GM19240 (cell line): ENCODE measurements around the gene OR2T3.
"Not testable (repeated sequence)": the region's sequence is repeated elsewhere in the genome, so short reads cannot be mapped to it uniquely, and the experiment has no call there.

Experiments used
- DNase-seq: peaks from one replicate; pipeline ENCODE4 v3.0.0; 2011; ENCODE audit warnings: low spot score; ENCODE audit not compliant: insufficient read length

Gene OR2T3

GRCh38 chr1:248471154-248471553 lies 2.0 kb upstream of the OR2T3 start:
- no peak for DNase-seq

- DNase-seq: not testable (repeated sequence)
Observed at GRCh38 chr1:248472111-248472510, 1.0 kb upstream of the OR2T3 start.

GRCh38 chr1:248475660-248476059 lies 2.5 kb downstream of the OR2T3 start:
- not testable (repeated sequence) for DNase-seq

GRCh38 chr1:248481686-248482579 lies 8.8 kb downstream of the OR2T3 start:
- not testable (repeated sequence) for DNase-seq

- DNase-seq: not testable (repeated sequence)
Observed at GRCh38 chr1:248488289-248488688, 15.1 kb downstream of the OR2T3 start, which contains the start of gene OR2T5. Gene OR2T5 (plus strand): TSS chr1:248488589. CDS start chr1:248488589, 0 bp downstream.

- not testable (repeated sequence) for DNase-seq
Observed at GRCh38 chr1:248496661-248497060, 23.5 kb downstream of the OR2T3 start.

- DNase-seq: not testable (repeated sequence)
Observed at GRCh38 chr1:248500305-248501035, 27.3 kb downstream of the OR2T3 start.

- not testable (repeated sequence) for DNase-seq
Observed at GRCh38 chr1:248507773-248508172, 34.6 kb downstream of the OR2T3 start, which contains the start of gene OR2G6. Gene OR2G6 (plus strand): TSS chr1:248508073. CDS start chr1:248521647, 13,574 bp downstream.

- DNase-seq: not testable (repeated sequence)
Observed at GRCh38 chr1:248510217-248510616, 37.1 kb downstream of the OR2T3 start.

- DNase-seq: no peak
Observed at GRCh38 chr1:248521856-248522255, 48.7 kb downstream of the OR2T3 start.
